GM21723 (cell line): ENCODE measurements around the gene TAS1R2.
"Not testable (repeated sequence)": the region's sequence is repeated elsewhere in the genome, so short reads cannot be mapped to it uniquely, and the experiment has no call there.

ENCODE experiments used
- ATAC-seq: cut with Tn5 transposase; IDR thresholded peaks from one replicate; pipeline ENCODE4 v1.9.1; 2021; ENCODE audit warnings: mild to moderate bottlenecking, moderate library complexity; ENCODE audit not compliant: unreplicated experiment

TAS1R2 gene

DNA sequence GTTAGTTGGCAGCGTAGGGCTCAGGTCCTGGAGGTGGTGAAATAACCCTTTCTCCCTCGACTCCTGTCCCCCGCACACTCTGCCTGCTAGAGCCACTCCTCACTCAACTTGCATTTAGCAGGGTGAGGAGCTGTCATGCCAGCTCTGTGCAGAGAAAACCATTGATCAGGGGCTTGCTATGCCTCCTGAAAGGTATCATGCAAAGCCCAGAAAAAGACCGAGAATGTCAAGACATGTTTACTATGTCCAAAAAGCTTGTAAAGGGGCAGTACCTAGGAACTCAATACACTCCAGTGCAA, 24.9 kb upstream of the TAS1R2 start:
- ATAC-seq, result no peak

DNA sequence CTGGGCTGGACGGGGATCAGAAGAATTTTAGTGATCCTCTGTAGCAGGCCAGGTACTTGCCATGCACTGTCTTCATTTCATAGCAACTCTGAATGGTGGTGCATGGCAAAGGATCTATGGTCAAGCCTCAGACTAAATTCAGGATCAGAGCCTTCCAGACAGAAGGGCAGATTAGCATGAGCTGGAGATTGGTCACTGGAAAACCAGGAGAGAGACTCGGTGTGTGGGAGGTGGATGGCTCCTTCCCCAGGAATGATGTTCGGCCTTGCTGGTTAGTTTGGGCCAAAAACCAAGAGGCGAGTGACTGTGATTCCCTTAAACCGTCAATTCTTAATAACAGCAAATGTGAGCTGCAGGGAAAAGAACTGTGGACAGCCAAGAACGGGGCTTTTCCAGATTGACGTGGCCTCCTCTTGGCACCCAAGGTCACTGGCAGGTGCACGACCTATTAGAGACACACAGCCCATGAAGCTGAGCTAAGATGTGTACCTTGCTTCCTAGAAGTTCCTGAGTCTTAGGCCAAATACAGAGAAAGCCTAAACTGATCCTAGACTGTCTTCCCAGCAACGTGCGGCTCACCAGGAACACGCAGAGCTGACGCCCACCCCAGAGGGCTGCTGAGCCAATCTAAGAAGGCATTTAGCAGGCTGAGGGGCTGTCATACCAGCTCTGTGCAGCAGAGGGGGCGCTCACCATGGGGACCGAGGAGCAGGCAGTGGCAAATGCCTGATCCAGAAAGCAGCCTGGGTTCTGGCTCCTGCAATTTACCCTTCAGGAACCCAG, 24.4 kb upstream of the TAS1R2 start:
- no peak for ATAC-seq

DNA sequence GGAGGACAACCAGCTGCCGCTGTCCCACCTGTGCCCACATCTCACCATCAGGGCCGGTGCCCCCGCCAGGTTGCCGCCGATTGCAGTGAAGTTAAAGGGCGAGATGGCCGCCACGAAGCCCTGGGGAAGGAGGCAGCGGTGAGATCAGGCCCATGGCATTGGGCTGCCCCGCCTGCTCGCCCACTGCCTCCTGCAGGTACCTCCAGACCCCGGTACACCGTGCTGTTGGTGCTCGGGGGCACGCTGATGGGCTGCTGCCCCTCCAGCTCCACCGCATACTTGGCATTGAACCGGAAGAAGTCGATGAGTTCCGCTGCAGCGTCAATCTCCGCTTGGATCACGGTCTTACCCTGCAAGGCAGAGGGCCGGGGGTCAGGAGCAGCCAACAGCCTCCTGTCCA, 23.6 kb upstream of the TAS1R2 start:
- ATAC-seq, result no peak

DNA sequence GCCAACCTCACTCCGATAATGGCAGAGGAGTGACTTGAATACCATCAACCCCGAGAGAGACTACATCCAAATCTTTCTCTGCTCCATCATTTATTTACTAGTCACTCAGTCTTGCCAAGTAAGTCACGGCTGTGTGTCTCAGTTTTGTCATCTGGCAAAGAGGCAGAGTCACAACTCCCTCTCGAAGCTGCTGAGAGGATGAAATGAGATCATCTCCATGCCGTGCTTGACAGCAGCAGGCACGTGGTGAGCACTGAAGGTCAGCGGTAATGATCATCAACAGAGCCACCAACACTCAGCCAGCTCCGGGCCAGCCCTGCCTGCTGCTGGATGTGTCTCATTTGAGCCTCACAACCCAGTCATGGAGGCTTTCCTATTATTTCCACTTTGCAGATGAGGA, 23.0 kb upstream of the TAS1R2 start:
- no peak for ATAC-seq

DNA sequence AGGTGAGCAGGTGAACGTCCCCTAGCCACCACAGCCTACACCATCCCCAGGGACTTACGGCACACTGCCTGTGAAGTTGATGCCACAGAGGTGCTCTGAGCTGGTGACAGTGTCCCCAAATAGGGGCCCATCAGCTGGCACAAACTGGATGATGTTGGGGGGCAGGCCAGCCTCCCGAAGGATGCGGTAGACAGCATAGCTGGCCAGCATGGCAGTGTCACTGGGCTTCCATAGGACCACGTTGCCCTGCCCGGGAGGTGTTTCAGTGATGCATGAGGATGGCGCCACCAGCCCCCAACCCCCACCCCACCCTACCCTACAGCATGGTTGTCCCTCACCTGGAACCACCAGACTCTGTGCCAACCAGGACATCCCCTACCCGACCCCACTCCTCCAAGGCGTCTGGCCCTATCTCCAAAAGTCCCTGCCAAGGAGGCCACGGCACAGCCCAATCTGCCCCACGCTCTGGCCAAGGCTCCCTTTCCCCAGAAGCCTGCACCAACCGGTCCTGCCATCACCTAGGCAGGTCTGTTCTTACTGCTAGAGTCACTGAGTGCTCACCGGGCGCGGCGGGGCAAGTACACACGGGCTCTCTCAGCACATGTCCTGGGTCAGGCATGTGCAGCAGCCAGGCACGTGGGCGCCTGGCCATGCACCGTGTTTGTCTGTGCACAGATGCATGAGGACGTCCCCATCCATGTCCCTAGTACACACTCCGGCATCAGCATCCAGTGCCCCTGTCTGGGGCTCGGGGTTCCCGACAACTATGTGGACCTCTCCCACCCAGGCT, 22.4 kb upstream of the TAS1R2 start:
- ATAC-seq, result no peak

DNA sequence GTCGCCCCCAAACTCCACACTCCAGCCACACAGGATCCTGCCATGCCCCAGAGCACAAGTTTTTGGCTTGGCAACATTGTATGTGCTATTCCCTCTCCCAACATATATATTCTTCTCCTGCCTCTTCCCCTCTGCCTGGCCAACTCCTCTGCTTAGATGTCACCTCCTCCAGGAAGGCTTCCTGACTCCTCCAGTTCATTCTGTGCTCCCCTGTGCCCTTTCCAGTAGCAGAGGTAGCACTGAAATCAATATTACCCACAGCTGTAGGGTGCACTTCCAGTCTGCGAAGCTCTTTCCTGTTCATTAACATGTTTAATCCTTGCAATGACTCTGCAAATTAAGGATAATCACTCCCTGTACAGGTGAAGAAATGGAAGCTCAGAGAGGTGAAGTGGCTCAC, 21.7 kb upstream of the TAS1R2 start:
- ATAC-seq, result no peak

DNA sequence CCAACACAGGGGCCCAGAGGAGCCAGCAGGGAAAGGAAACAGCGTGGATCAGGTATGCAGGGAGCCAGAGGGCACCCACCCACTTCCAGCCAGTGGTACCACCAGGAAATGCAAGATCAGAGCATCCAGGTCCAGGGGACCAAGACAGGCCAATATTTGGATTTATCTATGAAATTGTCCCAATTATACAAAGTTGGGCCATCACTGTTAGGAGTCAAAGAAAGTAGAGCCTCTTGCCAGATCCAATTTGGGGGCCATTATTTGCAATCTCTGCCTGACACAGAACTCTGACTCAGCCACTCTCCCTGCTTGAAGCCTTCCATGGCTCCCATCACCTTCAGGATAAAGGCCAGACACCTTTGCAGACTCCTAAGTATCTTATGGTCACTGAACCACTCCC, 21.1 kb upstream of the TAS1R2 start:
- ATAC-seq, result no peak

DNA sequence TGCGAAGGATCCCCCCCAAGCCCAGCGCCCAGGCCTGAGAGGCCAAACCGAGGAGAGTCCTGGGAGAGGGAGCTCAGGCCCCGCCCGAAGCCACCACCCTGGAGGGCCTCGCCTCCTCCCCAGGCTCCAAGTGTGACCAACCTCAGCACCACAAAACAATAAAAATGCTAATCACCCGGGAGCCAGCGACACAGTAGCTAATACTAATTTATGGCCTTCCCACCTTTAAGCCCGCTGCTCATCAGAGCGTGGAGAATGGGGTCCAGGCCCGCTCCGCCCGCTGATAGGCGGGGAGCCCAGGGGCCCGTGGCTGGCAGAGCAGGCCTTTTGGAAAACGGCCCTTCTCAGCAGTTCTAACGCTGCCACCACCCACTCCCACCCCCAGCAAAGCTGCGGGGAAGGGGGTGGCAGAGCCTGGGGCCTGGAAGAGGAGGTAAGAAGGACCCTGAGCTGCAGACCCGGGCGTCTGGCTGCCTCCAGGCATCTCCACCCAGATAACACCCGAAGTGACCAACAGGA, 20.4 kb upstream of the TAS1R2 start:
- no peak for ATAC-seq

DNA sequence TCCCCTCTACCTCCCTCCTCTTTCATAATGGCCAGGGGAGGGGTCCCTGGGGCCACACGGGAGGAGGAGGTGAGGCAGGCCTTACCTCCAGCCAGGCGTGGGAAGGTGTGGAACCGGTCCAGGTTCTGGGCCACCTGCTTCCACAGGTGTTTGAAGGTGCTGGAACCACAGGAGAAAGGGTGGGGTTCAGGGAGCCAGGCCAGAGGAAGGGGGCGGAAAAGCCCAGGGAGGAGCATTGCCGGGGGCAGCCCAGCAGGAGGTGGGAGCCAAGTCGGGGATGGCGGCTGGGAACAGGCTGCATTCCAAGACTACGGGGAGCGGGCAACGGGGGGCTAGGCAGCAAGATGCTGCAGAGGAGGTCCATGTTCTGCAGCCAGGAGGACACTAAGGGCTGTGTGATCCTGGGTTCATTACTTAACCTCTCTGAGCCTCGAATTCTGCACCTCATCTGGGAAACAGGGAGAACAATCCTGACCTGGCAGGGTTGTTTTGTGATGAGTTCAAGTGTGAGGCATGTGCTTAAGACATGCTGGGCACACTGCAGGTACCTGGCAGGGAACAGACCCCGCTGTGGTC, 19.8 kb upstream of the TAS1R2 start:
- ATAC-seq, result no peak

DNA sequence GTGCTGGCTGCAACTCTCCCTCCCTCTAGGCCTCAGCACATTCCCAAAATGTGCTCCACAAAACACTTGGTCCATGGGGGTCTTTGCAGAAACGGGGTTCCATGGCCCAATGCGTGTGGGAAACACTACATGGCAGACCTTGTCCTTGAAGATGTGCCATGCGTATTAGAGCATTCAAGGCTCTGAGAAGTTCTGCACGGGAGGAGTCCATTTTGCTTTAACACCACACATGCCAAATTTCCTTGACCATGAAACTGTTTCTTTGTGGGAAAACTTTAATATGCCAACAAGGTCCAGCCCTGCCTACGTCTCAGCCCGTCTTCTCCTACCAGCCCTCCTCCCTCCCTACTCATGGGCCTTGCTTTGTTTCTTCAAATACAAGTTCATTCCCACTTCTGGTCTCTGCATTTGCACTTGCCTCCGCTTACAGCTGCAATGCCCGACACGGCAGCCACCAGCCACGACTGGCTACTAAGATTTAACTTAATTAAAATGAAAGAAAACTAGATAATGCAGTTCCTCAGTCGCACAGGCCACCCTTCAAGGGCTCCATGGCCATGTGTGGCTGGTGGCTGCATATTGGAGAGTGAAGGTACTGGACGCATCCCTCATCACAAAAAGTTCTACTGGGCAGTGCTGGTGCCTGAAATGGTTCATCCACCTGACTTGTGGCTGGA, 19.2 kb upstream of the TAS1R2 start:
- ATAC-seq, result no peak

DNA sequence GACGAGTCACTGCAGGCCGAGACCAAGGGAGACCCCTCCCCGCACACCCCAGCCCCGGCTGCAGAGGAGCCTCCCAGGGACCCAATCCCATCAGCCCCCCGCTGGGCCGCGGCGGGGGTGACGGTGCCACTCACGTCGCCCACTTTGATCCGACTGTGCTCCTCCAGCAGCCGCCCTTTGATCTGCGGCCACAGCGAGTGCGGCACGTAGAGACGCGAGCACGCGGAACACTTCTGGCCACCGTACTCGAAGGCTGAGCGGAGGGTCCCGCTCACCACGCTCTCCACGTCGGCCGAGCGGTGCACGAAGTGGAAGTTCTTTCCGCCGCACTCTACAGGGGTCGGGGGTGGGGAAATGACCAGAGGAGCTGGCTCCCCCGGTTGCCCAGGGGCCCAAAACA, 17.8 kb upstream of the TAS1R2 start:
- no peak for ATAC-seq

DNA sequence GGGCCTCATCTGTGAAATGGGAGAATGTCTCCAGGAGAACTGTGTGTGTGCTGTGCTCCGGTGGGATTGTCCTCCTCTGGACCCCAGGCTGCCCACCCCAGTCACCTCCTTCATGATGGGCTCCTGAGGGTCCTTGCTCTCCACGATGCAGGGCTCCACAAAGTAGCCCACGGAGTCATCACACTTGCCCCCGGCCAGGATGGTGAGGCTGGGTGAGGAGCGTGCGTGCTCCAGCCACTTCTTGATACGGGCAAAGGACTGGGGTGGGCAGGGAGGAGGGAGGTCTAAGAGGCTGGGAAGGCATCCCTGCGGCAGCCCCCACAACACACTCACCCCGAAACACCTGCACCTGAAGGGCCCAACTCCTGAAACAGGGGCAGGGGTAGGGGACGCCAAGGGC, 16.8 kb upstream of the TAS1R2 start:
- ATAC-seq, result no peak

DNA sequence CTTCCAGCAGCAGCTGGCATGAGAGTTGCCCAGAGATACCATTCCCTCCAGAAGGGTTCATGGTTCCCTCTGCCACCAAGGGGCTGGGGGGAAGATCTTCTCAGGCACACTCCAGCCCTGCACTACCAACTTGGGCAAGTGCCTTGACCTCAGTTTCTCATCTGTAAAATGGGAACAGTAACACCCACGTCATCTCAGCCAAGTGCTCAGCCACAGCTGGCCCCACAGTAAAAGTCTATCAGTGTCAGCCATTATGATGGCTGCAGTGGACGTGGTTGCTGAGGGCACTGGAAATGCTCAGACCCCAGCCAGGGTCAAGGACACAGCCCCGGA, 16.3 kb upstream of the TAS1R2 start:
- no peak for ATAC-seq

DNA sequence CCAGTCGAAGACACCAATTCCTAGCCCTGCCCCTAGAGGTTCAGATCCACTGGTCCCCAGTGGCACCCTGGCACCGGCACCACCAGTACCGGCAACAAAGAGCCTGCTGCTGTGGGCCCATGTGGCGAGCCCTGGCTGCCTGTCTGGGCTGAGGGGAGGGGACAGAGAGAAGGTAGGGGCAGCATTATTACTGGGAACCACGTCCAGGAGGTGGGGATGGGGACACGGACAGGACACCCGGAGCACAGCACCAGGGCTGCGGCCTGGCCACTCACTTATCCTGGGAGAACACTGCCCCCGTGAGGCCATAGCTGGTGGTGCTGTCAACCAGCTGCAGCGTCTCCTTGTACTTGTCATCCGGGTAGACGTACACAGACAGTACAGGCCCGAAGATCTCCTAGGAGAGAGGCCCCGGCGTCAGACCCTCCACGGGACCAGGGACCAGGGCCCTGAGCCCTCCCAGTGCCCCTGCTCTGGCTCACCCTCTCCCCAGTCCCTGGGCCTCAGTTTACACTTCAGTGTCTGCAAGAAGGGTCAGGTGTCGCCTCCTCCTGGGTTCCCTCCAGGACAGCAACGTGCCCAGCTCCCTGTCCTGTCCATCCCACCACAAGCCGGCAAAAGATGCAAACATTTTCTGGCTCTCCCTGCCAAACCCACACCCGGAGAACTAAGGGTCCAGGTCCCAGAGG, 15.8 kb upstream of the TAS1R2 start:
- no peak for ATAC-seq

DNA sequence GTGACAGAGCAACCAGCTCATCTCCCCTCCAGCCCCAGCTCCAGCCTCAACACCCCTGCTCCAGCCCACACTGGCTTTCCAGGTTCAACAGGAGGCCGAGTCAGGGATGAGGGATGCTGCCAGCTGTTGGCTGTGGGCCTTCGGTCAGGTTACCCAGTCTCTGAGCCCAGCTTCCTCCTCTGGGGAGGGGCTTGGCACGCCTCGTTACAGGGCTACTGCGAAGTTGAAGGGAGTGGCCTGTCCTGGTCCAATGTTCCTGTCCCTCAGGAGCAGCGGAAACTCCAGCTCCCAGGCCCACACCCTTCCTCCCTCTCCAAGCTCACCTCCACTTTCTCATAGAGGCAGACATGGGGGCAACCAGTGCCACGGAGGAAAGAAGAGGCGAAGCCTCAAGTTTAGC, 15.1 kb upstream of the TAS1R2 start:
- ATAC-seq, result no peak

DNA sequence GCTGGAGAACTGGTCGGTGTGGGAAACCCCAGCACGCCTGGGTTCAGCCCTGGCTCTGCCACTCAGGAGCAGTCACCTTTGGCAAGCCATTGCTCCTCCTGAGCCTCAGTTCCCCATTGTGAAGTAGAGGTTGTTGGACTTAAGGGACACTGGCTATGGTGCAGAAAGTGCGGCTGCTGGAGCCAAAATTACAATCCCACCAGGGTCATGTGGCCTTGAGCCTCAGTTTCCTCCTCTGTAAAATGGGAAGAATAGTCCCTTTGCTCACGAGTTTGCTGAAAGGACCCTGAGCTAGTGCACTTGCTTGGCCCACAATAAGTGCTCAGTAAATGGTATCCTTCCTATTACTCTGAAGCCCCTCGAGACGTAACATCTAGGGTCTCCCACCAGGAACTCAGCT, 14.6 kb upstream of the TAS1R2 start:
- ATAC-seq, result no peak

DNA sequence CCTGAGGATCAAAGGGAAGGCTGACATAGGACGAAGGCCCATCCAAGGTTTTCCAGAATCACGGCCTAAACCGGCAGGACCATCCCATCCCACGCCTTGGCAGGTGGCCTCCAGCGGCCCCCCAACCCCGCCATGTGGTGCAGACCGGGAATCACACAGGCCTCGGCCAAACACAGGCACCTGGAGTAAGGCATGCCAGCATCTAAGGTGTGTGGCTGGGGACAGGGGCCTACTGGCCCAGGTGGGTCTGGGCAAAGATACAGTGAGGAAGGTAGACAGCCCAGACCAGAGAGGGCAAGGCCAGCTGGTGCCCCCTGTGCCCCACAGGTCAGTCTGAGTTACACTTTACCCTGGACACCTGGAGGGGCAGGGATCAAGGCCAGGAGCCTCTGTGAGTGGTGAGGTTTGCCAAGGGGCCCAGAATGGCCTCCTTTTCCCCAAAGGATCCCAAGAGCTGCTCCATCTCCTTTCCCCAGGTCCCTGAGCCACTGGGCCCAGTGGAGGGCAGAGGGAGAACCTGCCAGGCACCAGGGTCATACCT, 12.7 kb upstream of the TAS1R2 start:
- no peak for ATAC-seq

DNA sequence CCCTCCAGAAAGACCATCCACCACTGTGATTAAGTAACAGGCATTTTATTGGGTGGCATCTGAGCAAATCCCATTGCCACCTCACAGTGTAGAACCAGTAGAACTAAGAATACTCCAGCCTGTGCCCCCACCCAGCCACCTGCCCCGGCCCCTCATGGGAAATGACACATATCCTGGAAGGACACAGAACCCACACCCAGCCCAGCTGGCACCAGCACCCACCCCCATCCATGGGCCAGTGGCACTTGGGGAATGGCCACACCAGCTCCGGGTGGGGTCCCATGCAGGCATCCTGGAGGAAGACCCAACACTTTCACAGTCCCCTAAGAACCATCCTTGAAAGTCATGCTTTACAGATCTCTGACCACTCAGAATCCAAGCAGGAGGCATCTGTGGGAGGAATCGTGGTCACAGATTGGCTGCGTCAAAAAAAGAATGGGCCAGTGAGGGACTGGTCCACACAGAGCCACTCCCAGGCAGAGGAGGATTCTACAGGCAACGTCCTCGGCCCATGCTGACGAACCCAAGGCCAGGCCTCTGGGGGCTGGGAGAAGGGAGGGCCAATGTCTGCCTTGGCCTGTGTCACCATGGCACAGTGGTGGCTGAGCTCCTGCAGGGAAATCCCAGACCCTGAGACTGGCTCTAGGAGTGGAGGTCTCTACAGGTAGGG, 12.1 kb upstream of the TAS1R2 start:
- no peak for ATAC-seq

DNA sequence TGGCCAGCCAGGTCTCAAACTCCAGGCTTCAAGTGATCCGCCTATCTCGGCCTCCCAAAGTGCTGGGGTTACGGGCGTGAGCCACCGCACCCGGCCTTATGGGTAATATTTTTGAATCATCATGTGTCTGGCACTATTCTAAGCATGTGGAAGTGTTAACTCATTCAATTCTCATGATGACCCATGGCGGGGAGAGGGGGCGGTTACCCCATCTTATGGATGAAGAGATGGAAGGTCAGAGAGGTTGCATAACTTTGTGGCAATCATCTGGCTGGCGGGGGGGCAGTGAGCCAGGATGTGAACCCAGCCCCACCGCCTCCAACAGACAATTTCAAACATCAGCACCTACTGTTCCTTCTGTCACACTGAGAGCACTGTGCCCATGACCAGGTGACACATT, 11.5 kb upstream of the TAS1R2 start:
- ATAC-seq, result no peak

DNA sequence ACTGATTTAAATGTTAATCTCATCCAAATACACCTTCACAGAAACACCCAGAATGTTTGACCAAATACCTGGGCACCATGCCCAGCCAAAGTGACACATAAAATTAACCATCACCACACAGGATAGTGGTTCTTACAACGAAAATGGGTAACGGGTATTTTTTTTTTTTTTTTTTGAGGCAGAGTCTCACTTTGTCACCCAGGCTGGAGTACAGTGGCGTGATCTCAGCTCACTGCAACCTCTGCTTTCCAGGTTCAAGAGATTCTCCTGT, 11.1 kb upstream of the TAS1R2 start:
- not testable (repeated sequence) for ATAC-seq
